Stromal cell of bone marrow (primary cell): ENCODE data around the gene TNFRSF25.
"Not testable (repeated sequence)": the region's sequence is repeated elsewhere in the genome, so short reads cannot be mapped to it uniquely, and the experiment has no call there.

Source experiments
- DNase-seq: peaks from one replicate; pipeline ENCODE4 v3.0.0-alpha.2; 2012; ENCODE audit warnings: low read depth

The TNFRSF25 gene

DNA sequence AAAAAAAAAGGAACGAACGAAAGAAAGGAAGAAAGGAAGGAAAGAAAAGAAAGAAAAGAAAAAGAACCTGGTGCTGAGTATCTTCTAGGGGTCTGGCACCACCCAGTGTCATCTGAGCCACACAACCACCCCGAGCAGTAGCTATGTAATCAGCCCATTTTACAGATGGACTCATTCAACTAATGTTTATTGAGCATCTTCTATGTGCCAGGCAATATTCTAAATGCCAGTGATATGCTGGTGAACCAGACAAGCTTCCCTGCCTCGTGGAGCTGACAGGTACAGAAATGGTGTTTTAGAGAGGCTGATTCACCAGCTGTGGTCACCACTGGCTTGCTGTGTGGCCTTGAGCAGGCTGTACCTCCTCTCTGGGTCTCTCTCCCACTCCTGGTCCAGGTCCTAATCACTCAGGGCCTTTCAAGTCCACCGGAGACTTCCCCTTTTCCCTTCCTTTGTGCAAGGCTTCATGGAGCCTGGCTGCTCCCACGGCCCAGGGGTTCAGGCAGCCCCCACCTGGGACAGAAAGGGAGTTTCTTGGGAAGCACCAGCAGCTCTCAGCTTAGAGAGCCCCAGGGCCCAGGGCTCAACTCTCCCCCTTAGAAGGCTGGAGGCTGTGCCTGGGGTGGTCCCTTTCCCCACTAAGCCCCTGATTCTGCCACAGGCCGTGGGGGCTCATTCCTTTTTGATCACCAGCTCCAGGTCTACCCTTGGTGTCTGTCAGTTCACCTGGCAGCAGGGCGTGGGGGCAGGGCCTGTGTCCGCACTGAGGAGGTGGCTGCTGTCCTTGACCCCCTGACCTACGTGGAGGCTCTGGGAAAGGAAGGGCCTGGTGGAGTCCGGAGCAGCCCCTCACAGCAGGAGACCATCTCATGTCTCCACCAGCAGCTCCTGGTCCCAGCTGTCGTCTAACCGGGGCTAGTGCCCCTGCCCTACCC is 34.1 kb downstream of the TNFRSF25 start:
- DNase-seq: not testable (repeated sequence)

DNA sequence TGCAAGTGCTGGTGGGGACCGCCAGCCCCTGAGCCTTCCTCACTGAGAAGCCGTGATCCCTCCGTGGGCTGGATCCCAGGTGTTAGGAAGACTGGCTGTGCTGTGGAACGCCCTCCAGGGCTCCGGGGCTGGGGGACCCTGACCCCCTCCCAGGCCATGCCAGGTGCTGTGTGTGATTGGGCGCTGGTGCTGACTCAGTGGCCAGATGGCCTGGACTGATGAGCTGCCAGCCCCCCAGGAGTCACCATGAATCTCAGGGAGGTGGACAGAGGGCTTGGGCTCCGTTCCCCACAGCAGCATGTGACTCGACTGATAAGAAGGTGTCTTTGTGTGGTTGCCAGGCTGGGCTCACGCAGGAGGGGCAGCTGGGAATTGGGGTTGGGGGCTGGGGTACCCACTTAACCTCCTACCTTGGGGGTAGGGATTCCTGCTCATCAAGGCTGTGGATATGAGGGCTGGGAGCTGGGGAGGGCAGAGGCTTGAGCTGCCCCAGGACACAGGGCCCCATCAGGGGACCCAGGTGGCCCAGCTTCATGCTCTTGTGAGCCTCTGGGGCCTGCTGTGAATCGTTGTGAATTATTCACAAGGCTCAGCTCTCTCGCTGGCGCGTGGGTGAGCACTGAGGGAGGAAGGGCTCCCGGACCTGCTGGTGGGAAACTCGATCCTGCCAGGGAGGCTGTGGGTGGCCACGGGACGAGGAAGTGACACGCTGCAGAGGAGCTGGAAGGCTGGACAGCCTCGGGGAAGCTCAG is 36.1 kb downstream of the TNFRSF25 start:
- DNase-seq: not testable (repeated sequence)

DNA sequence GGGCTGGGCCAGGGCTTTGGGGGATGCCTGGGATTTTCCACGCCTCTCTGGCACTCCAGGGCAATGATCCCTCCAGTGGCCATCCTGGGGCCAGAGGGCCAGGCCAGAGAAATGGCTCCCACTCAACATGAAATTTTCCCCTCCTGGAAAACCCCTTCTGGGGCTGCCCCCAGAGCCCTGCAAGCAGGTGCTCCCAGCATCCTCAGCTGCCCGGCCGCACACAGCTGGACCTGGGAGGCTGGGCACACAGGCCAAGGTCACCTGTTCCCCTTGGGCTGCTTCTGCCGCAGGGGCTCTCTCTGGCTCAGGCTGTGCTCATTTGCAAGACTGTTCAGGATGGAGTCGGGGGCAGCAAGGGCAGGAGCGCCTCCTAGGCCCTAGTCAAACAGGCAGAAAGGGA is 37.5 kb downstream of the TNFRSF25 start:
- DNase-seq: not testable (repeated sequence)

DNA sequence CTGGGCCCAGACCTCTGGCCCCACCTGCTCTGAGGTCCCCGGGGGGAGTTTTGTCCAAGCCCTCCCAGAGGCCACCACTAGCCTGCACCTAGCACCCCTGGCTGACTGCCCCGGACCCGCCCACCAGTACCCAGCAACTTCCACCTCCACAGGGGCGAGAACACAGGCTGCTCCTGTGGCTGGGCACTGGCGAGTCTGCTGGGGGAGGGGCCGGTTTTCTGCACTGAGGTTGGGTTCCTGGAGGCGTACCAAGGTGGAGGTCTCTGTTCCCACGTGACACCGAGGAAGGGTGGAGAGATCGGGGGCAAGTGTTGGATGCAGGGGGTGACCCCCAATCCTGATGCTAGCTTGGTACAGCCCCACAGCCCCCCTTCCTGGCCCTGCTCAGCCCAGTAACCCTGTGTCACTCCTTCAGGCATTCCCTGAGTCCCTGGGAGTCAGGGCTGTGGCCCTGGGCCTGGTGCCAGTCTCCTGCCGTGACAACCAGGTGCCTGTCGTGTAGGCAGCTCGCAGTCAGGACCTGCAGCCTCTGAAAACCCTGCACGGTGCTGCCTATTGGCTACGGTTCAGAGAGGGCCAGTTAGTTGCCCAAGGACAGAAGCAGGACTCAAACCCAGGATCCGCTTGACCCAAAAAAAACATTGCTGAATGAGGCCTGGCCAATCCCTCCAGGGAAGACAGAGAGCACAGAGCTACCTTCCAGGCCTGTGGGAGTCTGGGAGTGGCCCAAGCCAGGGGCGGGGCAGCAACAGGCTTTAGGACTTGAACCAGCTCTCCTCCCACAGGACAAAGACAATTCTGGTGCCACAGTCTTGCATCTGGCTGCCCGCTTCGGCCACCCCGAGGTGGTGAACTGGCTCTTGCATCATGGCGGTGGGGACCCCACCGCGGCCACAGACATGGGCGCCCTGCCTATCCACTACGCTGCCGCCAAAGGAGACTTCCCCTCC is 38.3 kb downstream of the TNFRSF25 start:
- no peak for DNase-seq

DNA sequence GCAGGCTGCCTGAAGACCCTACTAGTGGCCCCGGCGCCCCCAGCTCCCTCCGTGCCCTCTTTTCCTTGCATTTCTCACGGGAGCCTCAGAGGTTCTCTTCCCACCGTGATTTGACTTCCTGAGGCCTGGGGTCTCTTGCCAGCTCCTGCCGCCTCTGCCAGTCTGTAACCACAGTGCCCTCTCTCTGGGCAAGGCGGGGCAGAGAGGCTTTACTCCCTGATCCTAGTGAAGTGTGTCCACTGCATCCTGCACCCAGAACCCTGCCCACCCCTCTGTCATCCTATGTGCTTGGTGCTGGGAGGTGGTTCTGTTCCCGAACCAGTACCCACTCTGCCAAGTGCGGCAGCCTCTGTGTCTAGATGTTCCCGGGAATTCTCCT is 39.0 kb downstream of the TNFRSF25 start:
- no peak for DNase-seq

GRCh38 chr1:6426277-6426971 is 39.5 kb downstream of the TNFRSF25 start:
- no peak for DNase-seq

- DNase-seq: no peak
Measured at GRCh38 chr1:6425658-6426057, 40.3 kb downstream of the TNFRSF25 start.

DNA sequence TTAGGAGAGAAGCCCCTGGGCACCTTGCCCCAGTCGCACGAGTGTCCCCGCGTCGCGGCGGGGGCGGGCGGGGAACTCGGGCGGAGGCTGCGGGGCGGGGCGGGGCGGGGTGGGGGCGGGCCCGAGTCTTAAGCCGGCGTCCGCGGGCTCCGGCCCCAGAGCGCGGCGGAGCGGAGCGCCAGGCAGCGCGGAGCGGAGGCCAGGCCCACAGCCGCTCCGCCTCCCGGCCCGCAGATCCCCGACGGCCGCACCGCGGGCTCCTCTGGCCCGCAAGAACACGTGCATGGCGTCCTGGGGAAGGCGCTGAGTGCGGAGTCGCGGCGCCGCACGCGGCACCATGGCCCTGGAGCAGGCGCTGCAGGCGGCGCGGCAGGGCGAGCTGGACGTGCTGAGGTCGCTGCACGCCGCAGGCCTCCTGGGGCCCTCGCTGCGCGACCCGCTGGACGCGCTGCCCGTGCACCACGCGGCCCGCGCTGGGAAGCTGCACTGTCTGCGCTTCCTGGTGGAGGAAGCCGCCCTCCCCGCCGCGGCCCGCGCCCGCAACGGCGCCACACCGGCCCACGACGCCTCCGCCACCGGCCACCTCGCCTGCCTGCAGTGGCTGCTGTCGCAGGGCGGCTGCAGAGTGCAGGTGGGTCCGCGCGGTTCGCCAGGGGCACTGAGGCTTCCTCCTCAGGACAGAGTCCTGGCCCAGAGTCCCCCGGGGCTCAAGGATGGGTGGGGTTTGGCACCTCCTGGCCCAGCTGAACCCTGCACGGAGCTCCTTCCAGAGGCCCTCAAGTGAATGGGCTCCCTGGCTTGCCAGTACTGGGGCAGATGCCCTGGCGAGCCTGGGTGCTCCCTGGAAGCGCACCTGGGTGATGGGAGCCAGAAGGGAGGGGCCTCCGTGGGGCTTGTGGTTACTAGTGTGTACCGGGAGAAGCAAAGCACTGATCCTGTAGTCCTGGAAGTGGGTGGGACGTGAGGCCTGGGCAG is 41.1 kb downstream of the TNFRSF25 start, which contains the start of gene ESPN:
ESPN (plus strand) TSS at position 158 of the 975 bp plus-strand sequence; CDS start at position 338, 180 bp downstream.
- DNase-seq: no peak

GRCh38 chr1:6424000-6424565 is 41.9 kb downstream of the TNFRSF25 start:
- DNase-seq: no peak

DNA sequence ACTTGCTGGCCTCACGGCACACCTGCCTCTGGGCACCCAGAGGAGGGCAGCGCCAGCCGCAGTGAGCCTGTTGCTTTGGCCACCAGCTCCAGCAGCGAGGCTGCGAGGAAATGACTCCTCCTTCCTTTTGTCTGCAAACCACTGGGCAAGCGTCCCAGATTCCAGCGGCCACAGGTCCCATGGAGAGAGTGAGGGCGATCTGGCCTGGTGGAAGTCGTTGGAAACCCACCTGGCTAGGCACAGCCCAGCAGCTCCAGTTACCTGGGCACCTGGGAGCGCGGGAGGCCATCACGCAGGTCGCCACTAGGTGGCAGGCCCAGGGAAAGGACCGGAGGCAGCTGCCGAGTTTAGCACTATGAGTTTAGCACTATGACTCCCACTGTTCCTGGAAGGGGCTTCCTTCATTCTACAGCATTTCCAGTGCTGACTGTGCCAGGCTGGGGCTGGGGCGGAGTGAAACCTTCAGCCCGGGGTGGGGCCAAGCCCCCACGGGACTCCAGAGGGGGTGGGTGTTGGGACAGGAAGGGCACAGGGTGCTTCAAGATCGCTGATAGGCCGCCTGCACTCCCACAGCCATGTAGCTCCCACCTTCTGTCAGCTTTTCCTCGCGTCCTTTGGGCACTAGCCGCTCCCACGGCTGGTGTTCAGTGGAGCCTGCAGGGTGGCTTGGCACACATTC is 42.5 kb downstream of the TNFRSF25 start:
- no peak for DNase-seq

- no peak for DNase-seq
Measured at GRCh38 chr1:6421266-6421665, 44.7 kb downstream of the TNFRSF25 start.

DNA sequence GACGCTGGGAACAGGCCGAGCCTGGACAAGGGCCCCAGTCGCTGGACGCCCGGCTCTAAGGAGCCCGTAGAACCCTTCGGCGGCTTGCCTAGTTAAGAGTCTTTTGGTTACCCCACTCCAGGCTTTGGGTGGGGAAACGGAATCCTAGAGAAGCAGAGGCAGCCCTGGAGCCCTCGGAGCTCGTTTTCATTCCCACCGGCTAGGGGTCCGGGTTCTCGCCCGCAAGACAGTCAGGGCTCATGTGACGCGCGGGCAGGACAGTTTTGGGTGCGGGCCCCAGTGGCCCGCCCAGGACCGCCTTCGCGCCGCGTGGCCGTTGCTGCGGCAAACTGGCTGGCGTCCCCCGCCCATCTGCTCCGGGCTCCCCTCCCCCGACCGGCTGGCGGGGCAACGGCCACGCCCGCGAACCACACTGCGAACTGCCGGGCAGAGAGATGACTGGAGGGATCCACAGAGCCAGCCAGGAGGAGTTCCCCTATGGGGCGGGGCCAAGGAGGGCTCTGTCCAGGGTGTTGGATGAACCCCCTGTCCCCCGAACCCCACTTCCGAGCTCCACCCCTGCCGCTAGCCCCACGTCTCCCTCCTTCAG is 45.4 kb downstream of the TNFRSF25 start:
- no peak for DNase-seq

GRCh38 chr1:6419804-6420453 is 46.0 kb downstream of the TNFRSF25 start, which contains the start of gene HES2:
TSS of gene HES2 (minus strand) at chr1:6419919. CDS start at chr1:6419820, 99 bp downstream.
- no peak for DNase-seq

DNA sequence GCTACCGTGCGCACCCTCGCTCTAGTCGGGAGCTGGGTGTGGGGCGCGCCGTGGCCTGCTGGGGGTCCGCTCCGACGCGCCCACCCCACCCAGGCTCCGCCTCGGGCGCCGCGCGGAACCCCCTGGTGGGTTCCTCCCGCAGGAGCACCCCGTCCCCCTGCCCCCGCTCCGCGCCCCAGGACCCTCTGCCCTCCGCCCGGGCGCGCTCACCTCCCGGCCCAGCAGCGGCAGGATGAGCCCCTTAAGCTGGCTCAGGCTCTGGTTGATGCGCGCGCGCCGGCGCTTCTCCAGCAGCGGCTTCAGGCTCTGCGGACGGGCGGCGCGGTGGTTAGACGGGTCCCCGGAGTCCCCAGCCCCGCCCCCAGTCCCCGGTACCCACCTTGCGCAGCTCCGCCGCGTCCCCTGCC is 46.6 kb downstream of the TNFRSF25 start:
- no peak for DNase-seq

DNA sequence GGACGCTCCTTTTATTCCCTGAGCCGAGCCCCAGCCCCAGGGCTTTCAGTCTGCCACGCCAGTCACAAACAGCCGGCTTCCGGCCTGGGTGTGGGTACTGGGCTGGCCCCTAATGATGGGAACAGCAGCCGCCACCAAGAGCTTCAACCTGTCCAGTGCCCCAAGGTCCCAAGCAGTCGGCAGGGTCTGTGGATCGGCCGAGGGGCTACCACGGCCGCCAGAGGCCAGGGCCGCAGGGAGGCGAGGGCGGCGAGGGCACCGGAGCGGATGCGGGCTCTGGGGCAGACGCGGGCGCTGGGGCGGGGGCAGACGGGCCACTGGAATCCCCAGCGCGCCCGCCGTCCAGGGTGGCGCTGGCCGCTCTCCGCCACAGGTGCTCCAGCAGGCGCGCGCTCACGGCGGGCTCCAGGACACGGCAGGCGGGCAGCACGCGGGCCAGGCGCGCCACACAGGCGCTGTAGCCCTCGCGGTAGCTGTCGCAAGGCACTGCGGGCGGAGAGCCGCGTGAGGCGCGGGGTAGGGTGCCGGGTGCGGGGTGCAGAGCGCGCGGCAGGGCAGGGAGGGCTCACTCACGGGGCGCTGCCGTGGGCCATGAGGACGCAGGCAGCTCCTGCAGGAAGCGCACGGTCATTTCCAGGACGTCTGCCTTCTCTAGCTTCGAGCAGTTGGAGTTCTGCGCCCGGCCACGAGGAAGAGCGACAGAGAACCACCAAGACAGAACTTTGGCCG is 47.1 kb downstream of the TNFRSF25 start:
- DNase-seq: no peak

DNA sequence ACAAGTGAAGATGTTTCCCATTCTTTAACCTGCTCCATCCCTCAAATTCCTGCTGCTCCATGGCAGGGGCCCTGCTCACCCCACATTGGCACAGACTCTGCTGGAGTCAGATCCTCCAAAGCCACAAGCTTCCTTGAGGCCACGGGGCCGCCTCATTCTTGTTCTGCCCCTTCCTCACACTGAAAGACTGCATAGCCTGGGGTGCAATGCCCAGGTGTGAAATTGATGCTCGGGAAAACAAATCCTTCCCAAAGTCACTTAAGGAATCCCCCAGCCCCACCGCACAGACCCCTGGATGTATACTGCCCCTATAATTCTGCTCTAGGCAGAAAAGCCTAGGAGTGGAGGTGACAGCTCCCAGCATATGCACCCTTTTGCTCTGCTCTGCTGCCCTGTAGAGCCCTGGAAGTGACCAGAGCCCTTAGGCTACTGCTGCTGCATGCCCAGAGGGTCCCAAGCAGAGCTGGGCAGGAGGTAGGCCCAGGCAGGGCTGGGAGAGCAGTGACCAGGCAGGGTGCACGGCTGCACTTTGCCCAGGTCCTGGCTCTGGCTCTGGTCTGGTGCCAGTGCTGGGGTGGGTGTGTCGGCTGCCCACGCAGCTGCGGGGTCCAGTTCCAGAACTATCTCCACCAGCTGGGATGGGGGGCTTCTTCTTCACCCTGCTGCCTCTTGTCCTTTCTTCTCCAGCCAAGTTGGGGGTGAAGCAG is 47.9 kb downstream of the TNFRSF25 start:
- DNase-seq: no peak

DNA sequence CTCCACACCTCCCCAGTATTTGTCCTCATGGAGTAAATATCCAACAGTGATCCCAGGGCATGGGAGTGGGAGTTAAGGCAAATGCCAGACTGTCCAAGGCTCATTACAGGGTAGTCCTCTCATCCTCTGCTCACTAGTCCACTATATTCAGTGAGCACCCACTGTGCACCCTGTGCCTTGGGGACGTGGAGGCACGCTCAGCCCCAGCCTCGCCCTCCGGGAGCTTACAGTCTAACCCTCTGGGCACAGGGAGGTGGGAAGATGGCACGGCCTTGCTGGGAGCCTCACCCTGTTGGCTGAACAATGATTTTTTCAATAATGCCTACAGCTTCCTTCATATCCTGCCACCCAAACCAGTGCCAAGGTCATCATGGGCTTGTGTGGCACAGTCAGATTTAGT is 49.1 kb downstream of the TNFRSF25 start:
- DNase-seq: no peak
